GM19452 (cell line): Measurements from ENCODE around the gene SOX11.

ENCODE experiments used
- ATAC-seq: cut with Tn5 transposase; IDR thresholded peaks from one replicate; pipeline ENCODE4 v1.9.1; 2021; ENCODE audit not compliant: unreplicated experiment

Gene SOX11

DNA sequence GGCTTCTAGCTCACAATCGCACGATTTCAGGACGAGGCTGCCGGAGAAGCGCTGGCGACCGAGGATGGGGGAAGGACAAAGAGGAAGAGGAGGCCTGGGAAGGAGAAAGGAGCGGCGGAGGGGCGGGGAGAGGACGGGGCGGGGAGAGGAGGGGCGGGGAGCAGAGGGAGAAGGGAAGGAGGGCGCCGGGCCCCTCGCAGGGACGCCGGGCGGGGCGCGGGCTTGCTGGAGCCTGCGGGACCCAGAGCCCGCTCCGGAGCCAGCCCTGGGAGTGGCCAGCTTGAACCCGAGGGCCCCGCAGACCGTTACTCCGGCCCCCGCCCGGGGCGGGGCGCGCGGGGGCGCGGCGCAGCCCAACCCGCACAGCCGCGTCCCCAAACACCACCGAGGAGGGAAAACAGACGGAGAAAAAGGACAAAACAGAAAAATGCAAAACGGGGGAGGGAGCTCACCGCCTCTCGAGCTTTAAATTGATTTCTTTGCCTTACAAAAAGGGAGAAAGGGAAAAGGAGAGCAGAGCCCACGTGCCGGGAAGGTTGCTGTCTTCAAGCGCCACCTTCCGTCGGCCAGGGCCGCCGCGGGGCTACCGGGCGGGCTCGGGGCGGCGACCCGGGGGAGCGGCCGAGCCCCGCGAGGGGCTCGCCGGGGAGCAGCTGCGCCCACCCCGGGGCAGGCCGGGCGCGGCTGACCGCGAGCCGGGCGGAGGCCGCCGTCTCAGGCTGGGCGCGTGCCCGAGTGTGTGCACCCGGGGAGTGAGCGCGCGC, 781 bp upstream of the SOX11 start:
- no peak for ATAC-seq

DNA sequence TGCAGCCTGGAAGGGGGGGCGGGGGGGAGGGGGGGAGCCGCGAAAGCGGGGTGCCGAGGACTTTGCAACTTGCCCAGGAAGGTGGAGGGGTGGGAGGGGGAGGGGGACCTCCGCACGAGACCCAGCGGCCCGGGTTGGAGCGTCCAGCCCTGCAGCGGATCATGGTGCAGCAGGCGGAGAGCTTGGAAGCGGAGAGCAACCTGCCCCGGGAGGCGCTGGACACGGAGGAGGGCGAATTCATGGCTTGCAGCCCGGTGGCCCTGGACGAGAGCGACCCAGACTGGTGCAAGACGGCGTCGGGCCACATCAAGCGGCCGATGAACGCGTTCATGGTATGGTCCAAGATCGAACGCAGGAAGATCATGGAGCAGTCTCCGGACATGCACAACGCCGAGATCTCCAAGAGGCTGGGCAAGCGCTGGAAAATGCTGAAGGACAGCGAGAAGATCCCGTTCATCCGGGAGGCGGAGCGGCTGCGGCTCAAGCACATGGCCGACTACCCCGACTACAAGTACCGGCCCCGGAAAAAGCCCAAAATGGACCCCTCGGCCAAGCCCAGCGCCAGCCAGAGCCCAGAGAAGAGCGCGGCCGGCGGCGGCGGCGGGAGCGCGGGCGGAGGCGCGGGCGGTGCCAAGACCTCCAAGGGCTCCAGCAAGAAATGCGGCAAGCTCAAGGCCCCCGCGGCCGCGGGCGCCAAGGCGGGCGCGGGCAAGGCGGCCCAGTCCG, 540 bp downstream of the SOX11 start:
- ATAC-seq = no peak

- ATAC-seq = no peak
These were observed 1.4 kb downstream of the SOX11 start for GRCh38 chr2:5693287-5694201.

DNA sequence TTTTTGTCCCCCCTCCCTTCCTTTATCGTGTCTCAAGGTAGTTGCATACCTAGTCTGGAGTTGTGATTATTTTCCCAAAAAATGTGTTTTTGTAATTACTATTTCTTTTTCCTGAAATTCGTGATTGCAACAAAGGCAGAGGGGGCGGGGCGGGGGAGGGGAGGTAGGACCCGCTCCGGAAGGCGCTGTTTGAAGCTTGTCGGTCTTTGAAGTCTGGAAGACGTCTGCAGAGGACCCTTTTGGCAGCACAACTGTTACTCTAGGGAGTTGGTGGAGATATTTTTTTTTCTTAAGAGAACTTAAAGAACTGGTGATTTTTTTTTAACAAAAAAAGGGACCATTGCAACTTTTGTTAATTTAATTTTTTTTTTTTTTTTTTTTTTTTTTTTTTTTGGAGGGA, 2.1 kb downstream of the SOX11 start:
- ATAC-seq = no peak

- ATAC-seq = no peak
These were observed 3.6 kb downstream of the SOX11 start for GRCh38 chr2:5695654-5696403.

- ATAC-seq = no peak
These were observed 4.3 kb downstream of the SOX11 start for GRCh38 chr2:5696404-5696944.

DNA sequence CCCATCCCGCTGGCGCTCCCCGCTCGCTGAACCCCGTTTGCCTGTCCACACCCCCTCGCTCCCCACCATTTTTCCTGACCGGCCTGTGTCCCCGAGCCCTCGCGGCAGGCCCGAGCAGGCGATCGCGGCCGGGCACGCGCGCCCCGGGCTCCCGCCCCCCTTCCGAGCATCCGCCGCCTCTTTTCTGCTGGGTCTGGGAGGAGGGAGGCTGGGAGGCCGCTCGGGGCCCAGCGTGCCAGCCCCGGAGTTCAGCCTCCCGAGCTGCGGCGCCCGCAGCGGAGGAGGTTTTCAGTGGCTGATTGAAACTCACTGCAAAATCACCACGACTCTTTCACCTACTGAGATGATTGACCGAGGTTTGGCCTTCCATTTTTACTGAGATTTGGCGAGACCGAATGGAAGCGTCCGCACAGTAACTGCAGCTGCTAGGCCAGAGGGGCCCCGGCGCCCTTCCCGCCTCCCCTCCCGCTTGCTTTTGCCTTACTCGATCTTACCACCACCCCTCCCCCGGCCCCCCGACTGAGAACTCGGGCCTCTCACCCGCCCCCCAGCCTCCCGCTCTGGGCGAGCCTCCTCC, 4.8 kb downstream of the SOX11 start:
- ATAC-seq = no peak

DNA sequence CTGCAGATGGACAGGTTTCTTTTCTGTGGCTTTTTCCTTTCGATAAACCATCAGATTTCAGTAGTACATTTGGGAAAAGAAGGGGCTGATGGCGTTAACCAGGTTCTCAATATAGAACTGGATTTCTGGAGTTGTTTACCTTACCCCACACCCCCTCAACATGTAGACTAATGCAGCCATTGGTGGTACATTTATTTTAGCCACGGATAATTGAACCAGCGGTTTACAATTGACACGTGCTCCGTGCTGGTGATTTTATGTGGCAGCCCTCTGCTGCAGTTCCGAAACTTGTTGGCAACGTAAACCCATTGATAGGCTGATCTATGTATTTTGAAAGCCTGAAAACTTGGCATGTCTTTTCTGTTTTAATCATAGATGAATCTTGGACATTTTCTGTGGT, 5.4 kb downstream of the SOX11 start:
- no peak for ATAC-seq

- ATAC-seq = no peak
These were observed 6.0 kb downstream of the SOX11 start for GRCh38 chr2:5698134-5698533.

- ATAC-seq = no peak
These were observed 7.8 kb downstream of the SOX11 start for GRCh38 chr2:5699963-5700362.

DNA sequence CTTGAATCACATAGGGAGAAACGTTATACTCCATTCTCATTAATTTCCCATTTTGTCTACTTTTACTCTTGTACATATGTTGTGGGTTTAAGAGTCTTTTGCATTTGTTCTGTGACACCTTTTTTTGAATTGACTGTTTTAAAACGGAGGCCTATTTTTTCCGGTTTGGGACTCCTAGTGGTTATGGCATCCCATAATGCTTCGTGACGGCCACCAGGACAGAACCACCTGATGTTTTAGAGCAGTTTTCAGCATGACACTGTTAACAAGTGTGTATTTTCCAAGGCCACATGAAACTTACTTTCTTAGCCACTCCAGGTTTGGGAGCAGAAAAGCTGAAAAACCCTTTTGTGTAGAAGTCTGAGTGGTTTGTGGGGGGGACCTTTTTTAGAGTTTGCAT, 8.4 kb downstream of the SOX11 start:
- no peak for ATAC-seq

GRCh38 chr2:5701266-5701665, 9.1 kb downstream of the SOX11 start:
- ATAC-seq = no peak

GRCh38 chr2:5703166-5703565, 11.0 kb downstream of the SOX11 start:
- ATAC-seq = no peak

- ATAC-seq = no peak
These were observed 13.3 kb downstream of the SOX11 start for GRCh38 chr2:5705490-5705889.

- ATAC-seq = no peak
These were observed 14.7 kb downstream of the SOX11 start for GRCh38 chr2:5706717-5707455.

- no peak for ATAC-seq
These were observed 18.4 kb downstream of the SOX11 start for GRCh38 chr2:5710615-5711014.

- no peak for ATAC-seq
These were observed 20.9 kb downstream of the SOX11 start for GRCh38 chr2:5713101-5713500.

GRCh38 chr2:5719629-5720334, 27.6 kb downstream of the SOX11 start:
- no peak for ATAC-seq

DNA sequence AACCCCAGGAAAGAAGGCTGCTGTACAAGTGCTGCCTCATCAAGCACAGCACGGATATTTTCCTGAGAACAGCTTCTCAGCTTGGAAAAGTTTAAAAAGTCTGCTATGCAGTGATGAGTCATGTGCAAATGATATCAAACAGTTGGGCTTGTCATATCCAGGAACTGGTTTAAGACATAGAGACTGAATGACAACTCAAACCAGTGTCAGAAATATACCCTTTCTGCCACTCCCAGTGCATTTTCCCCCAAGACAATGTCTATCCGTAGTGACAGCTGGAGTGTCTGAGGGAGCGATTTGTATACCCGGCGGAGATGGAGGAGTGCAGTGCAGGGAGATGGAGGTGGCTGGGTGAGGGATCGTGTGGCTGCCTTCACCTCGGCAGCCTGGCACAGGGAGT, 28.2 kb downstream of the SOX11 start:
- ATAC-seq = no peak
